Measurements from ENCODE around the gene LEAP2.

- TF ChIP-seq, protein P1, sequence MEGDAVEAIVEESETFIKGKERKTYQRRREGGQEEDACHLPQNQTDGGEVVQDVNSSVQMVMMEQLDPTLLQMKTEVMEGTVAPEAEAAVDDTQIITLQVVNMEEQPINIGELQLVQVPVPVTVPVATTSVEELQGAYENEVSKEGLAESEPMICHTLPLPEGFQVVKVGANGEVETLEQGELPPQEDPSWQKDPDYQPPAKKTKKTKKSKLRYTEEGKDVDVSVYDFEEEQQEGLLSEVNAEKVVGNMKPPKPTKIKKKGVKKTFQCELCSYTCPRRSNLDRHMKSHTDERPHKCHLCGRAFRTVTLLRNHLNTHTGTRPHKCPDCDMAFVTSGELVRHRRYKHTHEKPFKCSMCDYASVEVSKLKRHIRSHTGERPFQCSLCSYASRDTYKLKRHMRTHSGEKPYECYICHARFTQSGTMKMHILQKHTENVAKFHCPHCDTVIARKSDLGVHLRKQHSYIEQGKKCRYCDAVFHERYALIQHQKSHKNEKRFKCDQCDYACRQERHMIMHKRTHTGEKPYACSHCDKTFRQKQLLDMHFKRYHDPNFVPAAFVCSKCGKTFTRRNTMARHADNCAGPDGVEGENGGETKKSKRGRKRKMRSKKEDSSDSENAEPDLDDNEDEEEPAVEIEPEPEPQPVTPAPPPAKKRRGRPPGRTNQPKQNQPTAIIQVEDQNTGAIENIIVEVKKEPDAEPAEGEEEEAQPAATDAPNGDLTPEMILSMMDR (IDR thresholded peaks at IDR 0.05), result peak in 2 of 6 experiments; percentile 5 to 42
- peak; percentile 63 to 92 for TF ChIP-seq POLR2A (IDR thresholded peaks at IDR 0.05)
Observed at GRCh38 chr5:132866342-132867045, 7.0 kb upstream of the LEAP2 start, which contains the start of the genes GDF9 and UQCRQ.
